Astrocyte (in vitro differentiated cells and primary cell): ENCODE measurements around the gene ECHS1. TPM values are rescaled to one million over a fixed set of nuclear protein-coding genes. Genes with fewer than 3 reads are reported as not detected.

Experiments
- DNase-seq: peaks from one replicate; pipeline ENCODE4 v3.0.0-alpha.2; 2010; ENCODE audit warnings: low read depth
- FAIRE-seq: peaks from 2 replicates; lab custom pipeline; 2011; peaks lifted over from hg19 to GRCh38; lab: Jason Lieb, UNC
- H2AFZ ChIP-seq: 2 replicates; pipeline ENCODE4 v1.6.0; 2012; ENCODE audit warnings: low read depth, low read length, inconsistent platforms
- H3K27ac ChIP-seq: 2 replicates; pipeline ENCODE4 v1.5.1; 2011; ENCODE audit warnings: low read depth, low read length, inconsistent platforms
- H3K27me3 ChIP-seq: 2 replicates; pipeline ENCODE4 v1.6.0; 2011; ENCODE audit warnings: low read length, inconsistent platforms; ENCODE audit not compliant: insufficient read depth
- H3K36me3 ChIP-seq: 2 replicates; pipeline ENCODE4 v1.5.1; 2011; ENCODE audit warnings: low read length, inconsistent platforms; ENCODE audit not compliant: insufficient read depth
- H3K4me1 ChIP-seq: 2 replicates; pipeline ENCODE4 v1.5.1; 2011; ENCODE audit warnings: low read length, inconsistent platforms; ENCODE audit not compliant: insufficient read depth
- H3K4me2 ChIP-seq: 2 replicates; pipeline ENCODE4 v1.6.0; 2012; ENCODE audit warnings: low read length, inconsistent platforms
- H3K4me3 ChIP-seq: 2 replicates; pipeline ENCODE4 v1.5.1; 2011; ENCODE audit warnings: low read depth, mild to moderate bottlenecking, low read length, inconsistent platforms; ENCODE audit not compliant: insufficient read depth
- H3K79me2 ChIP-seq: 2 replicates; pipeline ENCODE4 v1.6.0; 2012; ENCODE audit warnings: mild to moderate bottlenecking, low read length, inconsistent platforms; ENCODE audit not compliant: insufficient read depth
- H3K9ac ChIP-seq: 2 replicates; pipeline ENCODE4 v1.6.0; 2012; ENCODE audit warnings: mild to moderate bottlenecking, low read length, inconsistent platforms
- H3K9me3 ChIP-seq: 2 replicates; pipeline ENCODE4 v1.5.1; 2012; ENCODE audit warnings: low read depth, mild to moderate bottlenecking, low read length, inconsistent platforms; ENCODE audit not compliant: insufficient read depth
- H4K20me1 ChIP-seq: 2 replicates; pipeline ENCODE4 v1.6.0; 2012; ENCODE audit warnings: low read length, inconsistent platforms; ENCODE audit not compliant: insufficient read depth
- H3K27ac Mint-ChIP-seq: one replicate; pipeline ENCODE4 v1.8.0; 2021; ENCODE audit warnings: mild to moderate bottlenecking, mixed read lengths; ENCODE audit not compliant: unreplicated experiment
- H3K27me3 Mint-ChIP-seq: one replicate; pipeline ENCODE4 v1.8.0; 2021; ENCODE audit warnings: low read depth, mixed read lengths; ENCODE audit not compliant: unreplicated experiment
- H3K36me3 Mint-ChIP-seq: one replicate; pipeline ENCODE4 v1.8.0; 2021; ENCODE audit warnings: low read depth, mixed read lengths; ENCODE audit not compliant: unreplicated experiment
- H3K4me1 Mint-ChIP-seq: one replicate; pipeline ENCODE4 v1.8.0; 2021; ENCODE audit warnings: low read depth, mixed read lengths; ENCODE audit not compliant: unreplicated experiment
- H3K4me3 Mint-ChIP-seq: one replicate; pipeline ENCODE4 v1.8.0; 2021; ENCODE audit warnings: mild to moderate bottlenecking, moderate library complexity, mixed read lengths; ENCODE audit not compliant: unreplicated experiment
- H3K9me3 Mint-ChIP-seq: one replicate; pipeline ENCODE4 v1.8.0; 2021; ENCODE audit warnings: mild to moderate bottlenecking, mixed read lengths; ENCODE audit not compliant: unreplicated experiment
- CTCF ChIP-seq: IDR thresholded peaks from 2 replicates; pipeline ENCODE4 v1.5.1; 2011; ENCODE audit warnings: low read depth, mild to moderate bottlenecking, inconsistent platforms, low read length, moderate library complexity; ENCODE audit not compliant: insufficient read depth
- EZH2 ChIP-seq: IDR thresholded peaks from 2 replicates; pipeline ENCODE4 v1.6.1; 2012; ENCODE audit warnings: mild to moderate bottlenecking, low read length, inconsistent platforms; ENCODE audit not compliant: insufficient read depth
- total RNA-seq: library from RNA; stranded (reverse); gene quantifications from 2 replicates; pipeline ENCODE4 v1.2.1, GENCODE V29; 2021

The ECHS1 gene
- total RNA-seq, 1 donor from 2014 or later = 90.9 TPM

- no peaks in the 10 kb centered on the region for H3K9me3 ChIP-seq
These were observed 23.0 kb upstream of the ECHS1 start for GRCh38 chr10:133396035-133396624.

GRCh38 chr10:133394801-133395221 is 21.7 kb upstream of the ECHS1 start:
- H3K27ac ChIP-seq = peak overlapping the region; percentile 68
- peak overlapping the region; percentile 95 for H3K4me2 ChIP-seq
- TF ChIP-seq CTCF (no peak), EZH2 (no peak)
- H3K4me1 ChIP-seq = peaks cover 6% of the 10 kb centered on the region
- peaks cover 4% of the 10 kb centered on the region for H4K20me1 ChIP-seq
- no peaks in the 10 kb centered on the region for H3K9me3 ChIP-seq
- Mint-ChIP-seq H3K27me3 (no peaks in the 10 kb centered on the region), H3K9me3 (no peaks in the 10 kb centered on the region), H3K36me3 (peaks cover 21% of the 10 kb centered on the region), H3K4me1 (peaks cover 16% of the 10 kb centered on the region), H3K27ac (peak overlapping the region; percentile 95), H3K4me3 (peak overlapping the region; percentile 92)
- FAIRE-seq (no peak), DNase-seq (peak; percentile 14)
- peaks cover 53% of the 10 kb centered on the region for H3K79me2 ChIP-seq
- peak overlapping the region; percentile 83 for H3K4me3 ChIP-seq
- H3K36me3 ChIP-seq = peaks cover 10% of the 10 kb centered on the region
- H3K27me3 ChIP-seq = no peaks in the 10 kb centered on the region
- peak overlapping the region; percentile 82 for H2AFZ ChIP-seq
- H3K9ac ChIP-seq = peak overlapping the region; percentile 88

More at GRCh38 chr10:133396035-133396624, 23.0 kb upstream of the ECHS1 start:
- Histone ChIP-seq H3K27ac (no peak overlapping the region), H3K4me2 (no peak overlapping the region), H3K27me3 (no peaks in the 10 kb centered on the region), H3K79me2 (peaks cover 55% of the 10 kb centered on the region), H2AFZ (no peak overlapping the region), H3K4me3 (no peak overlapping the region), H3K9ac (no peak overlapping the region), H3K36me3 (peaks cover 11% of the 10 kb centered on the region), H4K20me1 (peaks cover 7% of the 10 kb centered on the region), H3K4me1 (peaks cover 6% of the 10 kb centered on the region)
- DNase-seq = no peak
- Mint-ChIP-seq H3K4me1 (peaks cover 24% of the 10 kb centered on the region), H3K9me3 (no peaks in the 10 kb centered on the region), H3K36me3 (peaks cover 19% of the 10 kb centered on the region), H3K4me3 (peak overlapping the region; percentile 92), H3K27me3 (no peaks in the 10 kb centered on the region), H3K27ac (no peak overlapping the region)
- no peak for FAIRE-seq
- TF ChIP-seq CTCF = no peak
- no peak for TF ChIP-seq EZH2

GRCh38 chr10:133394064-133394663 is 21.0 kb upstream of the ECHS1 start, which contains the start of gene MTG1:
Gene MTG1, plus strand, starts transcription at chr10:133394157. Its CDS starts 64 bp downstream, at chr10:133394221.
- peak within 1 kb of the TSS; percentile 88 for H3K9ac ChIP-seq
- DNase-seq = peak; percentile 72
- Mint-ChIP-seq H3K4me3 (peak within 1 kb of the TSS; percentile 92), H3K27me3 (no peaks in the 10 kb centered on the region), H3K9me3 (no peaks in the 10 kb centered on the region), H3K4me1 (peaks cover 16% of the 10 kb centered on the region), H3K36me3 (peaks cover 21% of the 10 kb centered on the region), H3K27ac (peak within 1 kb of the TSS; percentile 95)
- H3K27me3 ChIP-seq = no peaks in the 10 kb centered on the region
- H4K20me1 ChIP-seq = peaks cover 4% of the 10 kb centered on the region
- peak within 1 kb of the TSS; percentile 82 for H2AFZ ChIP-seq
- peak within 1 kb of the TSS; percentile 83 for H3K4me3 ChIP-seq
- peak within 1 kb of the TSS; percentile 68 for H3K27ac ChIP-seq
- H3K9me3 ChIP-seq = no peaks in the 10 kb centered on the region
- TF ChIP-seq EZH2 (no peak), CTCF (no peak)
- H3K4me1 ChIP-seq = peaks cover 6% of the 10 kb centered on the region
- FAIRE-seq = no peak
- peaks cover 47% of the 10 kb centered on the region for H3K79me2 ChIP-seq
- H3K4me2 ChIP-seq = peak within 1 kb of the TSS; percentile 95
- H3K36me3 ChIP-seq = peaks cover 10% of the 10 kb centered on the region
